Gastroesophageal sphincter (tissue), 3 donors: ENCODE results near the gene DEFB129.

Experiments used
- CTCF ChIP-seq, 4 experiments: fragments of 200-600 bp in 2 of 4; fragments of 450-650 bp in 2 of 4; sonication (generic) in 1 of 4; IDR thresholded peaks; one replicate each; pipeline ENCODE4 v1.5.1; 2017 to 2019; ENCODE audit warnings: antibody characterized with exemption in 4 of 4, mild to moderate bottlenecking in 2 of 4, moderate library complexity in 2 of 4
- POLR2AphosphoS5 ChIP-seq: sonication (generic); formaldehyde crosslinking; IDR thresholded peaks from one replicate; pipeline ENCODE4 v1.6.1; 2017; ENCODE audit warnings: antibody characterized with exemption

DNA sequence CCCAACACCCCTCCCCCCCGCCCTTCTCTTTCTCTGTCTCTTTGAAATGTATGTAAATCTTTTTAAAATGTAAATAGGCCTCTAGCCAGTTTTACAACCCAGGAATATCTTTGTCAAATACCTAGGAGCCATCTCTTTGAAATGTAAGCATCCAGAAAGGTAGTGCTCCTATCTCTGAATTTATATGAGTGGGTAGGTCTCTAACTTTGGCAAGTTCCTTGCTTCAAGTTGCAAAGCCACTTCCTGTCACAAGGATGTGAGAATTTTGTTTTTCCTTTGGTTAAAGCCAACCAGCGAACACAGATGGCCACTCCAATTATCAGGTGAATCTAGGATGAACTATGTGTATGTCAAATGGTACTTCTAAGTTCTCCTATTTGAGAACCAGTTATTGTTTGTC is 24.3 kb downstream of the DEFB129 start:
- TF ChIP-seq CTCF (IDR thresholded peaks at IDR 0.05): no peak
- no peak for TF ChIP-seq POLR2AphosphoS5
